Upper lobe of right lung (tissue), 1 donor: ENCODE data around the gene ARFGEF3. TPM values are rescaled to one million over a fixed set of nuclear protein-coding genes. Genes with fewer than 3 reads are reported as not detected.

ENCODE experiments used
- ATAC-seq: fragments of 200-7000 bp; cut with Tn5 transposase; one replicate; pipeline ENCODE4 v1.9.1; 2020; ENCODE audit warnings: mild to moderate bottlenecking, moderate library complexity
- DNase-seq: peaks from one replicate; pipeline ENCODE4 v3.0.0-alpha.2; 2020
- H3K27ac ChIP-seq: fragments of 200-600 bp; one replicate; pipeline ENCODE4 v1.8.0; 2022
- H3K27me3 ChIP-seq: fragments of 200-600 bp; one replicate; pipeline ENCODE4 v1.8.0; 2022; ENCODE audit warnings: mild to moderate bottlenecking
- H3K36me3 ChIP-seq: fragments of 200-600 bp; one replicate; pipeline ENCODE4 v1.8.0; 2022
- H3K4me1 ChIP-seq: fragments of 200-600 bp; one replicate; pipeline ENCODE4 v1.8.0; 2022
- H3K4me3 ChIP-seq: fragments of 200-600 bp; one replicate; pipeline ENCODE4 v1.8.0; 2022; ENCODE audit warnings: mild to moderate bottlenecking
- H3K9me3 ChIP-seq: fragments of 200-600 bp; one replicate; pipeline ENCODE4 v1.8.0; 2022
- CTCF ChIP-seq: fragments of 200-600 bp; IDR thresholded peaks from one replicate; pipeline ENCODE4 v1.8.0; 2022; ENCODE audit warnings: antibody characterized with exemption
- intact Hi-C: fragments of 100-400 bp; cut with DNase I; formaldehyde crosslinking; loops from one replicate; pipeline ENCODE4 v1.11.0; 2022
- total RNA-seq: library from RNA; stranded (reverse); fragmentation: NEBNext Ultra II Directional; extraction: Animal tissue kit (Norgen Biotek cat#: 25700); gene quantifications from one replicate; pipeline ENCODE4 v1.2.1, GENCODE V29; 2021
- donor health status: DM: no; HTN: yes; CAD: no; lungs with severe emphysema.

ARFGEF3 gene
- total RNA-seq, 1 donor from 2014 or later: 27.2 TPM

GRCh38 chr6:138160329-138161087, 1.2 kb upstream of the ARFGEF3 start:
- DNase-seq: no peak
- H3K4me1 ChIP-seq: peaks cover 19% of the 10 kb centered on the region
- intact Hi-C loops: no loop called here
- no peak for ATAC-seq
- no peak for TF ChIP-seq CTCF
- H3K27ac ChIP-seq: peak overlapping the region; percentile 47
- no peaks in the 10 kb centered on the region for H3K36me3 ChIP-seq
- H3K4me3 ChIP-seq: peak overlapping the region; percentile 68
- H3K9me3 ChIP-seq: no peaks in the 10 kb centered on the region
- H3K27me3 ChIP-seq: peaks cover 16% of the 10 kb centered on the region

GRCh38 chr6:138161088-138161337, 726 bp upstream of the ARFGEF3 start:
- no peak for ATAC-seq
- Histone ChIP-seq H3K4me1 (peaks cover 19% of the 10 kb centered on the region), H3K27ac (peak overlapping the region; percentile 47), H3K27me3 (peaks cover 16% of the 10 kb centered on the region), H3K9me3 (no peaks in the 10 kb centered on the region), H3K36me3 (no peaks in the 10 kb centered on the region), H3K4me3 (peak overlapping the region; percentile 68)
- intact Hi-C loops: no loop called here
- no peak for DNase-seq
- no peak for TF ChIP-seq CTCF

- TF ChIP-seq CTCF: no peak
- Histone ChIP-seq H3K4me3 (peak overlapping the region; percentile 68), H3K9me3 (no peaks in the 10 kb centered on the region), H3K4me1 (peaks cover 19% of the 10 kb centered on the region), H3K27ac (peak overlapping the region; percentile 78), H3K36me3 (no peaks in the 10 kb centered on the region), H3K27me3 (peaks cover 16% of the 10 kb centered on the region)
- intact Hi-C loops: no loop called here
- DNase-seq (peak; percentile 66), ATAC-seq (peak; percentile 53)
These were observed 594 bp downstream of the ARFGEF3 start for GRCh38 chr6:138162111-138162954.

DNA sequence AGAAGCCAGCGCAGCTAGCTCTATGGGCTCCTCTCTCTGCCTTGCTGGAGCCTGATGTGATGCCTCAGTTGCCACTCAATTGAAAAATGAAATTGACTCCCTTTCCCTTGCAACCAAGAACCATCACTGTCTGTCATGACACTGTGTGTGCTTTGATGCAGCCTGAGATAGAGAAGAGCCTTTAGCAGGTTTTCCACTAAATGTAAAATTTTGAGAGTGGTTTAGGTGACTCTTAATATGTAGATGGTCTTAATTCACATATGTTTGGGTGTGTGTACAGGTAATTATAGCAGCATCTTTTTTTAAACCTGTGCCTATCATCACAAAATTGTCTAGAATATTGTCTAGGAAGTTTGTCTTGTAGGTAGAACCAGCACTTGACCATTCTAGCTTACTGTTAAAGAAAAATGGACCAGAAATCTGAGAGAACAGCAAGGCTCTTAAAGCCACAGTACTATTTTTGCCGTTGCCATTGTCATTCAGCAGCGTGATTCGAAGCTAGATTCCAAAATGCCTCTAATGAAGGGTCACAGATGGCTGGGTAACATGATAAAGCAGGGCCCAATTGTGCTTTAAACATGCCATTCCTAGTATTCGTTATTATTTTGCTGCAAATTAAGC, 1.3 kb downstream of the ARFGEF3 start:
- H3K4me3 ChIP-seq: peak overlapping the region; percentile 68

DNA sequence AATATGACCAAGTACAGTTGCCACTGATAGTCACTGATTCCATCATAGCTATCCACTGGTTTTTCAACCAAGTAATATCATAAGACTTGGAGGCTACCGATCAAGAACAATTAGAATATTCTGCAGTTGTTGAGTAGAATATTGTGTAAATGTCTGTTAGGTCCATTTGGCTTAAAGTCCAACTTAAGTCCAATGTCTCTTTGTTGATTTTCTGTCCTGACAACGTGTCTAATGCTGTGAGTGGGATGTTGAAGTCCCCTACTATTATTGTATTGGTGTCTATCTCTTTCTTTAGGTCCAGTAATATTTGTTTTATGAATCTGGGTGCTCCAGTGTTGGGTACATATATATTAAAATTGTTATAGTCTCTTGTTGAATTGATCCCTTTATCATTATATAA, 13.9 kb downstream of the ARFGEF3 start:
- no peak for ATAC-seq
- no peaks in the 10 kb centered on the region for H3K4me1 ChIP-seq
- H3K27ac ChIP-seq: no peak overlapping the region
- no peak for DNase-seq
- intact Hi-C loops: no loop called here
- no peak for TF ChIP-seq CTCF
- H3K27me3 ChIP-seq: no peaks in the 10 kb centered on the region
- H3K4me3 ChIP-seq: no peak overlapping the region
- peaks cover 8% of the 10 kb centered on the region for H3K9me3 ChIP-seq
- no peaks in the 10 kb centered on the region for H3K36me3 ChIP-seq

More for the DNA sequence above, 1.3 kb downstream of the ARFGEF3 start:
- H3K27ac ChIP-seq: no peak overlapping the region
- no peaks in the 10 kb centered on the region for H3K9me3 ChIP-seq
- no peak for DNase-seq
- intact Hi-C loops: no loop called here
- H3K36me3 ChIP-seq: no peaks in the 10 kb centered on the region
- no peak for ATAC-seq
- TF ChIP-seq CTCF: no peak
- H3K27me3 ChIP-seq: peaks cover 16% of the 10 kb centered on the region
- peaks cover 19% of the 10 kb centered on the region for H3K4me1 ChIP-seq
